ENCODE results near the gene HPS4.

DNA sequence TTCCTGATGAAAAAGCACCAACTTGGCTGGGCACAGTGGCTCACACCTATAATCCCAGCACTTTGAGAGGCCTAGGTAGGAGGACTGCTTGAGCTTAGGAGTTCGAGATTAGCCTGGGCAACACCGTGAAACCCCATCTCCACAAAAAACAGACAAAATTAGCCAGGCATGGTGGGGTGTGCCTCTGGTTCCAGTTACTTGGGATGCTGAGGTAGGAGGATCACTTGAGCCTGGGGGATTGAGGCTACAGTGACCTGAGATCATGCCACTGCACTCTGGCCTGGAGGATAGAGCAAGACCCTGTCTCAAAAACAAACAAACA, 3.0 kb downstream of the HPS4 start:
- TF ChIP-seq PAX5 (IDR thresholded peaks at IDR 0.05; ENCODE audit: insufficient read depth, low read length, severe bottlenecking) (no peak), POLR2A (IDR thresholded peaks at IDR 0.05; ENCODE audit: low read depth, low read length) (no peak), POLR2AphosphoS5 (IDR thresholded peaks at IDR 0.05; ENCODE audit: low read depth, low read length) (no peak), TAF1 (IDR thresholded peaks at IDR 0.05; ENCODE audit: low read depth, low read length) (no peak)
